HG02678 (cell line): ENCODE data around the gene PARD3.
A peak's percentile ranks its signal among the peaks of the same experiment; 100 is the strongest.
"Not testable (repeated sequence)": the region's sequence is repeated elsewhere in the genome, so short reads cannot be mapped to it uniquely, and the experiment has no call there.

ENCODE experiments used
- ATAC-seq: cut with Tn5 transposase; IDR thresholded peaks from one replicate; pipeline ENCODE4 v1.9.1; 2021; ENCODE audit warnings: mild to moderate bottlenecking, moderate library complexity; ENCODE audit not compliant: unreplicated experiment

Gene PARD3

DNA sequence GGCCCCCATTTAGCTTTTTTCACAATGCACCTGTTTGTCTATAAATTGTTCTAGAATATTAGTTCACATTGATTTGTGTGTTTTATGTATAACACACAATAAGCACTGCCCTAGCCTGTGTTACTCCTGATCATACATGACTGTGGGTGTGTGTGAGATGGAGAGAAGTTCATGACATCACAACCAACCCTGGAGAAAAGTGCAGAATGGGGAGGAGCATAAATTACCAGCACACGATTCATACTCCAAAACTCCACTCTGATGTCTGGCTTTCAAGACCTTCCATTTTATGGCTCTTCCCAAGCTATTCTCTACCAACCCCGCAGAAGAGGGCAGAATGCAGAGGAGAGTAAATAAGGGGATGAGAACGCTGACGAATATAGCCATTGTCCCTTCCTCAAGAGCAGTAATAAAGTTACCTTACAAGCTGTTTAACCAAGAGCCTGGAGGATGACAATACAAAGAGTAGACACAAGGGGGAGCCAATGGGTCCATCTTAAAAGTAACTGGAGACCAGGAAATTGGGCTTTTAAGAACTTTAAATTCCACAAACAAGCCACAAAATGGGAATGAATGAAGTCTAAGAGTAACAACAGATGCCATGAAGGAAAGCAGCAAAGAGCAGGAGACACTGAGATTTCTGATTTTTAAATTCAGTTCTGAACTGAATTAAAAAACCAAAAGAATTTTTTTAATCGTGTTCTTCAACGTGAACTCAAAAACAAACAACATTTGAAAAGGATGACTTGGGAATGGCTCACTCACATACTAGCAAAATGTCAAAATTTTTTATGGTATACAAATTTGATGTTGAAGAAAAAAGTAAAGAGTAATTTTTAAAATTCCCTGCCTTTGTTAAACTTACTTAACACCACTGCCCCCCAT, 159.6 kb downstream of the PARD3 start:
- no peak for ATAC-seq

DNA sequence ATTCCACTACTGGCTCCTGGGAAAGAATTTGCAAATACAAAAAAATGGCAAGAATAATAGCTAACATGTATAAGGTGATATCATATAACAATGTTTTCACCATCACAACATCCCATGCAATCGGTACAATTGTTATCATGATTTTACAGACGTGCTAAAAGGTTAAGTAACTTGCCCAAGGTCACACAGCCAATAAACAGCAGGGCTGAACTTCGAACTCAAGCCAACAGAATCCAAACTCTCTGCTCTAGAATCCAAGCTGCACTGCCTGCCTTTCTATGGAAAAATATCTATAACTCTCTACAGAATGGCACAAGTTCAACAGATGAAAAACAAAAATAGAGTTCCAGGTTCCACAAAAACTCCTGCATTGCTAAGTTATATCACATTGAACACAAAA, 160.9 kb downstream of the PARD3 start:
- ATAC-seq = no peak

DNA sequence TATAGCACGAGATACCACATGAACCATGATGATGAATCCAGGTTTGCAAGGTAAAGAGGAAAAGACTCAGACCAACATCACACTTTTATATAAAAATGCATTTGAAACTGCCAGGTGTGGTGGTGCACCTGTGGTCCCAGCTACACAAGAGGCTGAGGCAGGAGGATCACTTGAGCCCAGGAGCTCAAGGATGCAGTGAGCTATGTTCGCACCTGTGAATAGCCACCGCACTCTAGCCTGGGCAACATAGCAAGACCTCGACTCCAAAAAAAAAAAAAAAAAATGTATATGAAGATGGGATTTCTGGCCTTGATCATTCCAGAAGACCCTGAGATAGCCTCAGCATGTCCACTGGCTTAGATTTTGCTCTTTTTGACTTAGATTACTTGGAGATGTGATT, 161.6 kb downstream of the PARD3 start:
- no peak for ATAC-seq

DNA sequence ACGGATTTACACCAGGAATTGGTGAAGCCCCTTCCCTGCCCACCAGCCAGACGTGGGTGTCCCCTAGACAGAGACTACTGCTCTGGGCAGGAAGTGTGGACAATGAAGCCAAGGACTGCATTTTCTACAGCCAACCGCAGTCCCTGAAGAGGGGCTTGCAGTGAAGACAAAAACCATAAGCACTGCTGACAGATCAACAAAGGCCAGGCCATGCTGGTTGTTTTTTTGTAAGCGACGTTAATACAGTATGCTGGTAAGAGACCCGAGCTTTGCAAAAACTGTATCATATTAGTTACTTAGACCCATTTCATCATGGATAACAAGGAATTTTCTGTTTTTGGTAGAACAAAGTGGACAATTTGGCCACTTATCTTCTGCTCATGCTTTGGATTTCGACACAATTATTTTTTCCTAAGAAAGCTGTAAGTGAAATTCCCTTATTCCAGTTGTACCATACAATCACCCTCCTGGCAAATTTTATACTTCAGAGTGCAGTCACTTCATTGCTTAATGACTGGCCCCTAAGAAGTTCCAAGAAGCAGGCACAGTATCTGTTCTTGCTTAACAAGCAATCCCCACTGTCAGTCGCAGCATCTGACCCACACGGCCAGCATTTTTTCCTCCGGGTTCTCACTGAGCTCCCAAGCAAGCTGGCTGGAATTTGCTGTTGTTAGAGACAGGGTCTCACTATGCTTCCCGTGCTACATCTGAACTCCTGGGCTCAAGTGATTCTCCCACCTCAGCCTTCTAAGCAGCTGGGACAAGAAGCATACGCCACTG, 163.5 kb downstream of the PARD3 start:
- ATAC-seq = no peak

DNA sequence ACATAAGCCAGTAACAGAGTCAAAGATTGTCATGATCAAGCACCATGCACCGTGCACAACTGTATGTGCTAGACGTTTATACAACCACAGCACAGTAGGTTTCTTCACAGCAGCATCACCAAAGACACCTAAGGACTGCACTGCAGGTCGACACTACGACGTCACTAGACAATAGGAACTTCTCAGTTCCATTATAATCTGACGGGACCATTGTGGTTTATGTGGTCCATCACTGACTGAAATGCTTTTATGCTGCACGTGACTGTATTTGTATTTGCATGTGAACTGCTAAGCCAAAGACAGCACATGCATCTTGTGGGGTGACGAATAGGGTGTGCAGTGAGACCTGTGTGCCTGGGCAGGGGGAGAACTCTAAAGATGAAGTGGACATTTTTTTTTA, 164.9 kb downstream of the PARD3 start:
- ATAC-seq = no peak

DNA sequence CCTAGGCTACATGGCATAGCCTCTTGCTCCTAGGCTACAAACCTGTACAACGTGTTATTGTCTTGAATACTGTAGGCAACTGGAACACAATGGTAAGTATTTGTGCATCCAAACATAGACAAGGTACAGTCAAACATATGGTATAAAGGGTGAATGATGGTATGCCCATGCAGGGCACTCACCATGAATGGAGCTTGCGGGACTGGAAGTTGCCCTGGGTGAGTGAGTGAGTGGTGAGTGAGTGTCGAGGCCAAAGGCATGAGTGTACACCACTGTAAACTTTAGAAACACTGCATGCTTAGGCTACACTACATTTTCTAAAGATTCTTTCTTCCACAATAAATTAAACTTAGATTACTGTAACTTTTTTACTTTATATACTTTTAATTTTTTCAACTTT, 165.7 kb downstream of the PARD3 start:
- no peak for ATAC-seq

DNA sequence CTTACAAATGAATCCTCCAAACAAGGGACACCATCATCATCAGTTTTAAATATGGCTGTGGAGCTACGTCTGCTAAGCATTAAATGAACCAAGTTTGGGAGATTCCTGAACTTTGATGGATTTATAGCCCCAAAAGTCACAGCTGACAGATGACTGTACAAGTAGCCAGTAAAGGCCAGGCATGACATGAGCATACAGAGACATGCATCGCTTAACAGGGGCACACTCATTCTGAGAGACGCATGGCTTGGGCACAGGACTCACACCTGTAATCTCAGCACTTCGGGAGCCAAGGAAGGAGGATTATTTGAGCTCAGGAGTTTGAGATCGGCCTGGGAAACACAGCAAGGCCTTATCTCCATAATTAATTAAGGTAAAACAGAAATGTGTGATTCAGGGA, 166.2 kb downstream of the PARD3 start:
- ATAC-seq = no peak

DNA sequence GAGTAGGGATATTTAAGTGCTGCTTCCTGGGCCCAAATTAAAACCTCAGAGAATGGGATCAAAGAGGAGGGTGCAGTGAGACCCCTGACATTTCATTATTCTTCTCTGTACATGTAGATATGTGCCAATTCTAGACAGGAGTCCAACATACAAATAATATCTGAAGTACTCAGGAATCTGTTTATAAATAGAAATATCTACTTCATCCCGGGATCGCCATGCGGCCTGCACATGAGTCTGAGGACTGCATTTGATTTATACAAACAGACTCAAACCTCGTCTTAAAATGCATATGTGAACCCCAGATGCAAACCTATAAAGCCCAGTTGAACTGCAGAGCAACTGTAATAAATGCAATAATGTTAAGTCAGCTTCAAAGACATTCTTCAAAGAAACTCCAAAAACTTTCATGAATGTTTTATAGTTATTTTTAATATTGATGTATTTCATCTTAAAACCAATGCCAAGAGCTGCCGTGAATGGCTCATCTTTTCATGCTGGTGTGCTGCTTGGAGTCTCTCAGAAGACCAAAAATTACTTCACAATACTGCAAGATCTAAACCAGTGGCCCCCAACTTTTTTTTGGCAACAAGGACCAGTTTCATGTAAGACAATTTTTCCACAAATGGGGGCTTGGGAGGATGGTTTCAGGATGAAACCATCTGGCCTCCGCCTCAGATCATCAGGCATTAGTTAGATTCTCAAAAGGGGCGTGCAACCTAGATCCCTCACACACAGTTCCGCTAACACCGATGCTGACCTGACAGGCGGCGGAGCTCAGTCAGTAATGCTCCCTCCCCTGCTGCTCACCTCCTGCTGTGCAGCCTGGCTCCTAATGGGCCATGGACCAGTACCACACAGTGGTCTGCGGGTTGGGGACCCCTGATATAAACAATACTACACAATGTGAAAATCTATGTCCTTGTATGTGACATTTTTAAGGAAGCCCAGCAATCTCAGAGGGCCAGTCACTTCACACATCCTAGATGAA, 166.9 kb downstream of the PARD3 start:
- ATAC-seq = no peak

DNA sequence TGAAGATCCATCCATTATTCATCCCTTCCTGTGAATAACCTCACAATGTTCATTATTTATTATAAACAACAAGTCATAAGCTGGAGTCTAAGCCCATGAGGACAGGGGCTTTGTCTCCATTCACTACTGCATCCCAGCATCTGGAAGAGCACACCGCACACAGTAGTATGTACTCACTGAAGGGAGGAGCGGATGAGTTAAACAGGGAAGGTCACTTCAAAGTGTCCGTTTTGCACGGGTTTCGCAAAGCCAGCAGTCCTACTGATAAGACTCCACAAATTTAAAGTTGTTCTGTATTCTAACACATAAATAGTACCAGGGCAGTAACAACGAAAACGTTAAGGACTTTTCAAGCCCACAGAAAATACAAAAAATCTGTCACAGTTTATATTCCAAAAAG, 167.9 kb downstream of the PARD3 start:
- ATAC-seq = no peak

DNA sequence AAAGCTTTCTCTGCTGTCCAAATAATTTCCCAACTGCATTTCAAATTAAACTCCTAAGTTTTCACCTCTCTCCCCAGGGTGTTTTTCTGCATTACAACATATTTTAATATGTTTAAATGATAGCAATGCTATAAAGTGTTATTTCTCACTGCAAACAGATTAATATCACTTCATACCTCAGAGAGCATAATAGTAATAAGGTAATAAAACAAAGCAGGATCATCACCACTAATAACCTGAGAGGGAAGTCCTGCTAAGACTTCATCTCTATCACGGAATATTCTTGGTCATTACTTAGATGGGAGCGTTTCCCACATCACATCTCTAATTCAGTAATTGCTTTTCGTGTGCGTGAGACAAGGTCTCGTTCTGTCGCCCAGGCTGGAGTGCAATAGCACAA, 168.8 kb downstream of the PARD3 start:
- ATAC-seq = no peak

DNA sequence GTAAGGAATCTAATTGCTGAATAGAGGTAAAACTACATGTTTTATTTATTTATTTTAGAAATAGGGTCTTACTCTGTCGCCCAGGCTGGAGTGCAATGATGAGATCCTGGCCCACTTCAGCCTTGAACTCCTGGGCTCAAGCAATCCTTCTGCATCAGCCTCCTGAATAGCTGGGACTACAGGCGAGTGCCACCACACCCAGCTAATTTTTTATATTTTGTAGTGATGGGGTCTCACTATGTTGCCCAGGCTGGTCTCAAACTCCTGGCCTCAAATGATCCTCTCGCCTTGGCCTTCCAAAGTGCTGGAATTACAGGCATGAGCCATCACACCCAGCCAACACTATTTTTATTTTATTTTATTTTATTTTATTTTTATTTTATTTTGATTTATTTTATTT, 170.3 kb downstream of the PARD3 start:
- not testable (repeated sequence) for ATAC-seq

DNA sequence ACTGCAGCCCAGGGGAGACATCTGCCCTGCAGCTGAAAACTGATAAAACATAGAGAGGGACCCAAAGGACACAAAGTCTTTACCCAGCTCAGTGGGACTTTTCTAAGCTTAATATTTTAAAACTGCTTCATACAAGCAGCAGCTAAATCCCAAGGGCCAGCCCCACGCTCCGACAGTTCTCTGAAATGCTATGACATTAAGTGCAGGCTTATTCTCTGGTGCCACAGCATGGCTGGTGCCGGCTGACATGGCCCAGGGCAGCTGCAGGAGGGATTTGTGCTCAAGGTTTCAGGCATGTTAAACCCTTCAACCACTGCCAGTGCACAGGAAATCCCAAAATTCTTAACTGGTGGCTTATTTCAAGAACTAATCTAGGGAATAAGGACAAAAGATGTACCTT, 170.9 kb downstream of the PARD3 start:
- ATAC-seq = no peak

DNA sequence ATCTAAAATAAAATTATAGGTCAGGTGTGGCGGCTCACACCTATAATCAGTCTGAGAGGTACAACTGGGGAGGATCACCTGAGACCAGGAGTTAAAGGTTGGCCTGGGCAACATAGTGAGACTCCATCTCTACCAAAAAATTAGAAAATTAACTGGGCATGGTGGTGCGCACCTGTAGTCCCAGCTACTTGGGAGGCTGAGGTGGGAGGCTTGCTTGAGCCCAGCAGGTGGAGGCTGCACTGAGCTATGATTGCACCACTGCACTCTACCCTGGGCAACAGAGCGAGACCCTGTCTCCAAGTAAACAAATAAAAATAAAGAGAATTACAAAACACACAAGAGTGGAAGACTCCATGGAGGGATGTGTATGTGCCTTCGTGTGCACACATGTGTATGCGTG, 171.5 kb downstream of the PARD3 start:
- ATAC-seq = no peak

DNA sequence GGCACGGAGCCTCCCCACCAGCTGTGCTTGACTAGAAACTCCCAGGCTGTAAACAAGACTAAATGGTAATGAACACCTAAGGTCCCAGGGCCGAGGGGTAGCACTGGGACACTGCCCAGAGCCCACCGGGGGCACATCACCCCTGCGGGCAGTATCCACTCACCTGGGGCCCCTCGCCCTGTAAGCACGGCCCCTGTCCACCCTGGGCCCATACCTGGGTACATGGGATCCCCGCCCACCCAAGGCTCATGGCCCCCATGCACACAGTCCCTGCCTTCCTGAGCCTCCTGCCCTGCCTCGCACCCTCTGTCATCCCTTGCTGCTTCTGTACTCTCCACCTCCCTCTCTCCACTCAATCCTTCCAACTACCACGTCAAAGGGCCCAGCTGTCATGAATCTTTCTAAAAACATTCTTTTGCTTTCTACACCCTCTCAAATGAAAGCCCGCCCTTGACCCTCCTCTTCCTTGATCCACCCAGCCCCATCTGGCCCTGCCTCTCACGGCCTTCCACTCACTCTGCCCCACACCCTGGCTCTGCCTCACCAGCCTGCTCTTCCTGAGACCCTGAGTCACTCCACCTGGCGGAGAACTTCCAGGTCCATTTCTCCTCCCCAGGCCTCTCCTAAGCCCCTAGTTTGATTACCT, 173.1 kb downstream of the PARD3 start:
- no peak for ATAC-seq

DNA sequence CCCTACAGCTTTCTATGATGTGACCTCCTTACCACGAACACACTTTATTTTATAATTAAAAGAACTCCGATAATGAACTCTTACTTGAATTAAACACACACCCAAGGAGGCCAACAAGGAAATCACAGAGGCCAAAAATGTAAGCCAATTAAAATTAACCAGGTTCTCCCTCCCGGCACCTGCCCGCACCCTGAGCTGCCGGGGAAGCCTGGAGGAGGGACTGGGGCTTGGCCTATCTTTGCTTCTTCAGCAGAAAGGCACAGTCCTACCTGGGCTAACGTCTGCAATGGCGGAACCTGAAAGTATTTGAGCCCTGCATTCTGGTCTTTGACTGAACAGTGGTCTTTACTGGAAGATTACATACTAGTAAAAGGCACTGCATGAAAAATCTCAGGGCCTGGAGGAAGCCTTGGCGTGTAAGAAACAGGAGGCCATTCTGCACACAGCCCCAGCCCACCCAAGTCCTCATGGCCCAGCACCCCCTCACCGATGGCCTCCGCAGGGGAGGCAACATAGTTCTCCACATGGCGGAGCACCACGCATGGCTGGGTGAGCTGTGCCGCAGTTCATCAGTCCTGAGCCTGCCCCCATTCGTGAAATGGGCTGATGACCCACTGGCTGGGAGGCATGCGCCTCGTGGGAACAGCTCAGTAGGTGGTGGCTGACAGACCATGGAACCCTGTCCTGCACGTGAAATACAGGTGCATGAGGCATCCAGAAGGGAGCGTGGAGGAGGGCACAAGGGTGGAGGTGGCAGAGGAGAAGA, 173.8 kb downstream of the PARD3 start:
- no peak for ATAC-seq

DNA sequence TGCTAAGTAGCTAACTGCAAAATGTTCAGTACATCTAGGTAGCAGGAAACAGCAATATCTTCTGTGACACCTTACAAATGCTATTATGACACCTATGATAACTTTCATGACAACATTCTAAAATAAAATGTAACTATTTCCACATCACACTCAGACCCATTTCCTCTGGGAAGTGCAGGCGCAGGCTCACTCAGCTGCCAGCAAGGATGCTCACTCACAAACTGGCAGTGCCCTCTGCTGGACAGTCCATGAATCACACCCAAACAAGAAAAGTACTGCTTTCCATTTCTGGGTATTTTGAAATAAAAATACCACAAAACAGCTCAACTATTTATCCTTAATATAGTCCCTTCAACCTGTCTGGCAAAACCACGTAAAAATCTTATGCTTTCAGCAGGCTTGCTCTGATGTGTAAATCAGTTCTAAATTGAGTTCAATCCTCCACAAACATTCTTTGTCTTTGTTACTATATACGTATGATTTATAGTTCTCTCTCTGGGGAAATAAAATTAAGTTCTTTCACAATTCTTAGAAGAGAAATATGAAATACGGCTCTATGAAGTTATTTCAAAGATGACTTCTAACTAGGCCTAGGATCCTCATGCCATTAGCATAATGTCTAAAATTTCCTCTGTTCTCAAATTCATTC, 176.6 kb downstream of the PARD3 start:
- peak; percentile 37 for ATAC-seq

DNA sequence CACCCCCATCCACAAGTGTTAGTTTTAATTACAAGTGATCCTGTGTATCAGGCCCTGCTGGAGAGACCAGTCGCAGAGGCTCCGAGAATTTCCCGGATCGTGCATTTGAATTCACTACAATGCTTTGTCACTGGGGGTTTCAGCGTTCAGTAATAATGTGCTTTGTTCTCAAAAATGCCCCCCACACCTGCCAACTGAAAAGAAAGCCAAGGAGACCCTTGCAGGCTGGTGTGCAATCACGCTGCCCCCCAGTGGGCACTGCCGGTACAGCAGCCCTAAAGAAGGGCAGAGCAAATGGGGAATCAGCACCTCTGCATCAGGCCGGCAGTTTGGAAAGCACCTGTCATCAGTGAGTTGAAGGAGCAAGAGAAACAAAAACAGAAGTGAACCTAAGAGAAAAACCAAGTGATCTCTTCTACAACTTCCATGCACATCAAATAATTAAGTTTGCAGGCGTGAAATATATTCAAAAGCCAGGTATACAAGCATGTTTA, 177.6 kb downstream of the PARD3 start:
- ATAC-seq = peak; percentile 78

DNA sequence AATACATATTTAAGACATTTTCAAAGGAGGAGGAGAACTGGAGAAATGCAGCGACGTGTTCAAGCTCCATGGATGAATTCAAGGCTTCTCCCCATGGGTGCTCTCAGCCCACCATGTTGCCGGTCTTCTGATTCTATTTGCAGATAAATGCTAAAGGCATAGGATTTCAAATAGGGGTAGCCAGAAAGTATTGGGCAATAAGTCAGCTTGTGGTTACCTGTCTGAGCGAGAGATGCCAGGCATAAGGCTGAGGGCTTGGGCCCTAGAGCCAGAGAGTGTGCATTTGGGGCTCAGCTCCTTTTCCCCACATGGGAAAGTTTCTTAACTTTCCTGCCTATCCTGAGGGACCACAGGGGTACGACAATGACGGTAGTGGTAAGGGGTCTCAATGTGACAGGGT, 180.0 kb downstream of the PARD3 start:
- ATAC-seq = no peak

DNA sequence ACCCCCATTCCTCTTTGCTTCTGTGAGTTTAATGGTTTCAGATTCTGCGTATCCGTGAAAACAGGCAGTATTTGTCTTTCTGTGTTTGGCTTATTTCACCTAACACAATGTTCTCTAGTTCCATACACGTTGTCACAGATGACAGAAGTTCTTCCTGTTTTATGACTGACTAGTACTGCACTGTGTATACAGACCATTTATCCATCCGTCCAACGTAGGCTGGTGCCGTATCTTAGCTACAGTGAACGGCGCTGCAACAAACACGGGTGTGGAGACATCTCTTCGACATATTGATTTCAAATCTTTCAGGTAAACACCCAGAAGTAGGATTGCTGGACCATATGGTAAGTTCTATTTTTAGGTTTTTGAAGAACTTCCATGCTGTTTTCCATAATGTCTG, 181.7 kb downstream of the PARD3 start:
- ATAC-seq = no peak
